Suprapubic skin (tissue), 3 donors: ENCODE results near the gene ZBTB4.

ENCODE experiments used
- CTCF ChIP-seq, 2 donors: fragments of 200-600 bp in 1 of 2; fragments of 450-650 bp in 1 of 2; sonication (generic) in 1 of 2; IDR thresholded peaks; one replicate each; pipeline ENCODE4 v1.5.1; 2016 to 2019; ENCODE audit warnings: antibody characterized with exemption in 2 of 2, mild to moderate bottlenecking in 1 of 2, moderate library complexity in 1 of 2
- POLR2A ChIP-seq, 2 donors: fragments of 450-650 bp; IDR thresholded peaks; one replicate each; pipeline ENCODE4 v1.6.1; 2017; ENCODE audit warnings: antibody characterized with exemption in 2 of 2, mild to moderate bottlenecking in 2 of 2, moderate library complexity in 2 of 2

GRCh38 chr17:7486181-7486580 is 6.8 kb upstream of the ZBTB4 start:
- TF ChIP-seq CTCF (IDR thresholded peaks at IDR 0.05) (no peak), POLR2A (IDR thresholded peaks at IDR 0.05) (no peak)
